RWPE2 (cell line): ENCODE data around the gene AMD1.
A peak's percentile ranks its signal among the peaks of the same experiment; 100 is the strongest.

ENCODE experiments used
- ATAC-seq: fragments of 200-7000 bp; cut with Tn5 transposase; 3 replicates; pipeline ENCODE4 v1.9.1; 2021; ENCODE audit warnings: low read depth
- DNase-seq: peaks from one replicate; pipeline ENCODE4 v3.0.0-alpha.2; 2020; ENCODE audit warnings: low spot score
- H3K27ac ChIP-seq: fragments of 450-650 bp; 2 replicates; pipeline ENCODE4 v1.5.1; 2017; ENCODE audit warnings: mild to moderate bottlenecking; ENCODE audit not compliant: poor library complexity, severe bottlenecking
- H3K27me3 ChIP-seq: fragments of 250-450 bp; sonication (Bioruptor Pico); 2 replicates; pipeline ENCODE4 v1.5.1; 2021; ENCODE audit warnings: mild to moderate bottlenecking, moderate library complexity; ENCODE audit not compliant: insufficient read depth, poor library complexity, severe bottlenecking
- H3K36me3 ChIP-seq: fragments of 250-450 bp; sonication (Bioruptor Pico); 2 replicates; pipeline ENCODE4 v1.5.1; 2020; ENCODE audit warnings: low read depth, mild to moderate bottlenecking, moderate library complexity
- H3K4me1 ChIP-seq: fragments of 250-450 bp; sonication (Bioruptor Pico); 2 replicates; pipeline ENCODE4 v1.5.1; 2021; ENCODE audit warnings: mild to moderate bottlenecking, moderate library complexity; ENCODE audit not compliant: insufficient read depth, poor library complexity, severe bottlenecking
- H3K4me3 ChIP-seq: fragments of 250-450 bp; sonication (Bioruptor Pico); 2 replicates; pipeline ENCODE4 v1.5.1; 2021; ENCODE audit warnings: mild to moderate bottlenecking, moderate library complexity; ENCODE audit not compliant: severe bottlenecking
- H3K9me3 ChIP-seq: fragments of 250-450 bp; sonication (Bioruptor Pico); 2 replicates; pipeline ENCODE4 v1.5.1; 2021; ENCODE audit warnings: mild to moderate bottlenecking, moderate library complexity; ENCODE audit not compliant: severe bottlenecking
- TF ChIP-seq, protein P1 (sequence below): fragments of 450-650 bp; IDR thresholded peaks from one replicate; pipeline ENCODE4 v1.5.1; 2017; ENCODE audit warnings: mild to moderate bottlenecking, moderate library complexity; ENCODE audit not compliant: poor library complexity, severe bottlenecking

The AMD1 gene

GRCh38 chr6:110853754-110854477 is 20.7 kb upstream of the AMD1 start:
- H3K4me1 ChIP-seq = peaks cover 5% of the 10 kb centered on the region
- H3K4me3 ChIP-seq = no peak overlapping the region
- H3K9me3 ChIP-seq = no peaks in the 10 kb centered on the region
- no peaks in the 10 kb centered on the region for H3K36me3 ChIP-seq
- H3K27ac ChIP-seq = no peak overlapping the region
- no peaks in the 10 kb centered on the region for H3K27me3 ChIP-seq
- TF ChIP-seq, protein P1, sequence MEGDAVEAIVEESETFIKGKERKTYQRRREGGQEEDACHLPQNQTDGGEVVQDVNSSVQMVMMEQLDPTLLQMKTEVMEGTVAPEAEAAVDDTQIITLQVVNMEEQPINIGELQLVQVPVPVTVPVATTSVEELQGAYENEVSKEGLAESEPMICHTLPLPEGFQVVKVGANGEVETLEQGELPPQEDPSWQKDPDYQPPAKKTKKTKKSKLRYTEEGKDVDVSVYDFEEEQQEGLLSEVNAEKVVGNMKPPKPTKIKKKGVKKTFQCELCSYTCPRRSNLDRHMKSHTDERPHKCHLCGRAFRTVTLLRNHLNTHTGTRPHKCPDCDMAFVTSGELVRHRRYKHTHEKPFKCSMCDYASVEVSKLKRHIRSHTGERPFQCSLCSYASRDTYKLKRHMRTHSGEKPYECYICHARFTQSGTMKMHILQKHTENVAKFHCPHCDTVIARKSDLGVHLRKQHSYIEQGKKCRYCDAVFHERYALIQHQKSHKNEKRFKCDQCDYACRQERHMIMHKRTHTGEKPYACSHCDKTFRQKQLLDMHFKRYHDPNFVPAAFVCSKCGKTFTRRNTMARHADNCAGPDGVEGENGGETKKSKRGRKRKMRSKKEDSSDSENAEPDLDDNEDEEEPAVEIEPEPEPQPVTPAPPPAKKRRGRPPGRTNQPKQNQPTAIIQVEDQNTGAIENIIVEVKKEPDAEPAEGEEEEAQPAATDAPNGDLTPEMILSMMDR = no peak
- ATAC-seq = peak; percentile 70; the same call in 2 of the 3 replicates
- DNase-seq = no peak

GRCh38 chr6:110856296-110856695 is 18.3 kb upstream of the AMD1 start:
- DNase-seq (no peak), ATAC-seq (no peak)
- no peaks in the 10 kb centered on the region for H3K9me3 ChIP-seq
- TF ChIP-seq, protein P1 = no peak
- H3K36me3 ChIP-seq = no peaks in the 10 kb centered on the region
- peaks cover 5% of the 10 kb centered on the region for H3K4me1 ChIP-seq
- no peaks in the 10 kb centered on the region for H3K27me3 ChIP-seq
- no peak overlapping the region for H3K4me3 ChIP-seq
- H3K27ac ChIP-seq = no peak overlapping the region

GRCh38 chr6:110858016-110858415 is 16.6 kb upstream of the AMD1 start:
- H3K36me3 ChIP-seq = no peaks in the 10 kb centered on the region
- H3K27me3 ChIP-seq = no peaks in the 10 kb centered on the region

DNA sequence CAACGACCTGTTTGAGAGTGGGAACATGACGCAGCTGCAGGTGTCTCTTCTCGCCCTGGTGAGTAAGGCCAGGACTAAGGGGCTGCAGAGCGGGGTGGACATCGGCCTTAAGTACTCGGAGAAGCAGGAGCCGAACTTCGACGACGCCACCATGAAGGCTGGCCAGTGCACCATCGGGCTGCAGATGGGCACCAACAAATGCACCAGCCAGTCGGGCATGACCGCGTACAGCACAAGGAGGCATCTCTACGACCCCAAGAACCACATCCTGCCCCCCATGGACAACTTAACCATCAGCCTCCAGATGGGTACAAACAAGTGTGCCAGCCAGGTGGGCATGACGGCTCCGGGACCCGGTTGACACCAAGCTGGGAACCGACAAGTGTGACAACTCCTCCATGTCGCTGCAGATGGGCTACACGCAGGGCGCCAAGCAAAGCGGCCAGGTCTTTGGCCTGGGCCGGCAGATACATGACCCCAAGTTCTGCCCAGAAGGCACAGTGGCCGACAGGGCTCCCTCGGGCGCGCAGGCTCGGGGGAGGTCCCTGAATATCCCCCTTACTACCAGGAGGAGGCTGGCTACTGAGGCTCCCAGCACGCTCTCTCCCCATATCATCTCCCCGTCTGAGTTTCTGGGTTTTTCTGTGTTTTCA is 15.9 kb upstream of the AMD1 start:
- Histone ChIP-seq H3K4me1 (peaks cover 5% of the 10 kb centered on the region), H3K27ac (no peak overlapping the region), H3K36me3 (no peaks in the 10 kb centered on the region), H3K4me3 (no peak overlapping the region), H3K27me3 (no peaks in the 10 kb centered on the region), H3K9me3 (no peaks in the 10 kb centered on the region)
- no peak for DNase-seq
- TF ChIP-seq, protein P1 = no peak
- ATAC-seq = no peak

More at GRCh38 chr6:110858016-110858415, 16.6 kb upstream of the AMD1 start:
- ATAC-seq (no peak), DNase-seq (peak; percentile 47)
- peaks cover 5% of the 10 kb centered on the region for H3K4me1 ChIP-seq
- no peaks in the 10 kb centered on the region for H3K9me3 ChIP-seq
- H3K4me3 ChIP-seq = no peak overlapping the region
- TF ChIP-seq, protein P1 = no peak
- no peak overlapping the region for H3K27ac ChIP-seq

GRCh38 chr6:110859335-110859792 is 15.2 kb upstream of the AMD1 start:
- Histone ChIP-seq H3K4me3 (no peak overlapping the region), H3K36me3 (no peaks in the 10 kb centered on the region), H3K9me3 (no peaks in the 10 kb centered on the region), H3K4me1 (no peaks in the 10 kb centered on the region), H3K27me3 (no peaks in the 10 kb centered on the region), H3K27ac (no peak overlapping the region)
- no peak for ATAC-seq
- TF ChIP-seq, protein P1 = no peak
- no peak for DNase-seq
